Upper lobe of left lung (tissue), 6 donors: ENCODE results near the gene NCL. TPM values are rescaled to one million over a fixed set of nuclear protein-coding genes. Genes with fewer than 3 reads are reported as not detected.
"Not testable (repeated sequence)": the region's sequence is repeated elsewhere in the genome, so short reads cannot be mapped to it uniquely, and the experiment has no call there.

Source experiments
- ATAC-seq, 2 donors: fragments of 200-7000 bp; cut with Tn5 transposase; one replicate each; pipeline ENCODE4 v1.9.1; 2022; ENCODE audit warnings: mild to moderate bottlenecking in 2 of 2, moderate library complexity in 2 of 2; ENCODE audit not compliant: low FRiP score in 2 of 2
- DNase-seq, 2 donors: peaks; one replicate each; pipeline ENCODE4 v3.0.0-alpha.2; 2019 to 2020
- H3K27ac ChIP-seq, 4 donors: fragments of 200-600 bp; sonication (generic); one replicate each; pipeline ENCODE4 v1.5.1; 2016 to 2019
- H3K27me3 ChIP-seq, 4 donors: fragments of 200-600 bp; sonication (generic); one replicate each; pipeline ENCODE4 v1.5.1; 2017 to 2019
- H3K36me3 ChIP-seq, 4 donors: fragments of 200-600 bp; sonication (generic); one replicate each; pipeline ENCODE4 v1.5.1; 2016 to 2019
- H3K4me1 ChIP-seq, 4 donors: fragments of 200-600 bp; sonication (generic); one replicate each; pipeline ENCODE4 v1.5.1; 2018 to 2019
- H3K4me3 ChIP-seq, 4 donors: fragments of 200-600 bp; sonication (generic); one replicate each; pipeline ENCODE4 v1.5.1; 2017 to 2019; ENCODE audit warnings: mild to moderate bottlenecking in 2 of 4, moderate library complexity in 1 of 4
- H3K9me3 ChIP-seq, 4 donors: fragments of 200-600 bp; sonication (generic); one replicate each; pipeline ENCODE4 v1.5.1; 2018 to 2019
- EP300 ChIP-seq, 4 donors: sonication (generic); formaldehyde crosslinking; IDR thresholded peaks; one replicate each; pipeline ENCODE4 v1.5.1; 2017; ENCODE audit warnings: antibody characterized with exemption in 4 of 4, control low read depth in 2 of 4
- POLR2A ChIP-seq, 4 donors: fragments of 450-650 bp; IDR thresholded peaks; one replicate each; pipeline ENCODE4 v1.5.1; 2016 to 2017; ENCODE audit warnings: antibody characterized with exemption in 4 of 4, mild to moderate bottlenecking in 2 of 4
- POLR2AphosphoS5 ChIP-seq, 2 donors: sonication (generic); formaldehyde crosslinking; IDR thresholded peaks; one replicate each; pipeline ENCODE4 v1.5.1; 2017; ENCODE audit warnings: antibody characterized with exemption in 2 of 2
- WGBS, 2 donors: methylation state at CpG; one replicate each; pipeline ENCODE4 v1.1.5; 2017 to 2018; 5-methylcytosine and 5-hydroxymethylcytosine counted together
- small RNA-seq, 4 donors: library from RNA; depleted of rRNA; stranded (forward); fragments of <200 nt; gene quantifications; one replicate each; pipeline ENCODE3, GENCODE V24; 2016
- total RNA-seq, 6 donors: library from RNA; depleted of rRNA in 4 of 6; stranded (reverse); fragments of >200 nt in 4 of 6; gene quantifications; one replicate each; pipeline versions ENCODE4 v1.1.0 to v1.2.1, GENCODE V29; 2016 to 2021
- TF ChIP-seq, protein P1 (sequence below), 6 experiments: fragments of 450-650 bp in 4 of 6; fragments of 200-600 bp in 2 of 6; sonication (generic) in 2 of 6; IDR thresholded peaks; one replicate each; pipeline ENCODE4 v1.5.1; 2016 to 2019; ENCODE audit warnings: antibody characterized with exemption in 6 of 6
- donor health status: DM: no; HTN: no; CAD: no; lungs with moderate emphysema.
- donor health status: DM: no; HTN: yes; CAD: no; lungs with severe emphysema.

NCL gene
- total RNA-seq, 6 donors from 2014 or later: 113 to 299 (median 194) TPM

- Histone ChIP-seq H3K27me3 (peaks cover 0 to 7% (median 0%) of the 10 kb centered on the region in 4 donors), H3K9me3 (peaks cover 0 to 9% (median 2%) of the 10 kb centered on the region in 4 donors), H3K4me1 (peaks cover 13 to 22% (median 20%) of the 10 kb centered on the region in 4 donors), H3K27ac (no peak overlapping the region), H3K36me3 (no peaks in the 10 kb centered on the region), H3K4me3 (no peak overlapping the region)
- 94 to 96% methylated on average over 5 of the region's 5 CpGs for WGBS, 2 donors
- ATAC-seq (no peak), DNase-seq (no peak)
- TF ChIP-seq POLR2AphosphoS5 (IDR thresholded peaks at IDR 0.05): no peak
- TF ChIP-seq POLR2A (IDR thresholded peaks at IDR 0.05): no peak
- TF ChIP-seq EP300 (IDR thresholded peaks at IDR 0.05): no peak
- TF ChIP-seq, protein P1, sequence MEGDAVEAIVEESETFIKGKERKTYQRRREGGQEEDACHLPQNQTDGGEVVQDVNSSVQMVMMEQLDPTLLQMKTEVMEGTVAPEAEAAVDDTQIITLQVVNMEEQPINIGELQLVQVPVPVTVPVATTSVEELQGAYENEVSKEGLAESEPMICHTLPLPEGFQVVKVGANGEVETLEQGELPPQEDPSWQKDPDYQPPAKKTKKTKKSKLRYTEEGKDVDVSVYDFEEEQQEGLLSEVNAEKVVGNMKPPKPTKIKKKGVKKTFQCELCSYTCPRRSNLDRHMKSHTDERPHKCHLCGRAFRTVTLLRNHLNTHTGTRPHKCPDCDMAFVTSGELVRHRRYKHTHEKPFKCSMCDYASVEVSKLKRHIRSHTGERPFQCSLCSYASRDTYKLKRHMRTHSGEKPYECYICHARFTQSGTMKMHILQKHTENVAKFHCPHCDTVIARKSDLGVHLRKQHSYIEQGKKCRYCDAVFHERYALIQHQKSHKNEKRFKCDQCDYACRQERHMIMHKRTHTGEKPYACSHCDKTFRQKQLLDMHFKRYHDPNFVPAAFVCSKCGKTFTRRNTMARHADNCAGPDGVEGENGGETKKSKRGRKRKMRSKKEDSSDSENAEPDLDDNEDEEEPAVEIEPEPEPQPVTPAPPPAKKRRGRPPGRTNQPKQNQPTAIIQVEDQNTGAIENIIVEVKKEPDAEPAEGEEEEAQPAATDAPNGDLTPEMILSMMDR (IDR thresholded peaks at IDR 0.05): no peak
Measured at GRCh38 chr2:231409776-231410175, 54.5 kb downstream of the NCL start.

DNA sequence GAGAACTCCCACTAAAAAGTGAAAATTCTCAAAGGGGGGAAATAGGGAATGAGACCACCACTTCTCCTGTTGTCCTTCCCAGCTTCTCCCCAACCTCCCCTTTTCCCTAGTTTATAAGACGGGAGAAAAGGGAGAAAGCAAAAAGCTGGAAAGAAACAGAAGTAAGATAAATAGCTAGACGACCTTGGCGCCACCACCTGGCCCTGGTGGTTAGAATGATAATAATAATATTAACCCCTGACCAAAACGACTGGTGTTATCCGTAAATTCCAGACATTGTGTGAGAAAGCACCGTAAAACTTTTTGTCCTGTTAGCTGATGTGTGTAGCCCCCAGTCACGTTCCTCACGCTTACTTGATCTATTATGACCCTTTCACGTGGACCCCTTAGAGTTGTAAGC lies 56.0 kb downstream of the NCL start:
- not testable (repeated sequence) for ATAC-seq, H3K9me3 ChIP-seq, H3K27me3 ChIP-seq, H3K27ac ChIP-seq, H3K36me3 ChIP-seq, H3K4me3 ChIP-seq, DNase-seq
- peaks cover 13 to 27% (median 22%) of the 10 kb centered on the region in 4 donors for H3K4me1 ChIP-seq
- WGBS, 2 donors: 88 to 91% methylated on average over 9 of the region's 9 CpGs

- 87 to 88% methylated on average over 5 of the region's 5 CpGs for WGBS, 2 donors
- H3K36me3 ChIP-seq, ATAC-seq, H3K9me3 ChIP-seq, H3K27me3 ChIP-seq, DNase-seq, H3K4me3 ChIP-seq, H3K27ac ChIP-seq: not testable (repeated sequence)
- H3K4me1 ChIP-seq: peaks cover 11 to 32% (median 25%) of the 10 kb centered on the region in 4 donors
Measured at GRCh38 chr2:231407686-231408085, 56.6 kb downstream of the NCL start.

- not testable (repeated sequence) for ATAC-seq, H3K27me3 ChIP-seq
- WGBS, 2 donors: 14 to 22% methylated on average over 11 to 16 of the region's 16 CpGs
Measured at GRCh38 chr2:231405601-231406367, 58.5 kb downstream of the NCL start.

DNA sequence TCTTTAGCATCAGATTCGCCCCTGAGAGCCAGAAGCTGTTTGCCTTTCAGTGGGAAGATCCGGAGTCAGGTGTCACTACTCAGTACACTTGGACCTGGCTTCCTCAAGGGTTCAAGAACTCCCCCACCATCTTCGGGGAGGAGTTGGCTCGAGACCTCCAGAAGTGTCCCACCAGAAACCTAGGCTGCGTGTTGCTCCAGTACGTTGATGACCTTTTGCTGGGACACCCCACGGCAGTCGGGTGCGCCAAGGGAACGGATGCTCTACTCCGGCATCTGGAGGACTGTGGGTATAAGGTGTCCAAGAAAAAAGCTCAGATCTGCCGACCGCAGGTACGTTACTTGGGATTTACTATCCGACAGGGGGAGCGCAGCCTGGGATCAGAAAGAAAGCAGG lies 60.1 kb downstream of the NCL start:
- H3K36me3 ChIP-seq, DNase-seq, H3K9me3 ChIP-seq, H3K27me3 ChIP-seq, ATAC-seq: not testable (repeated sequence)
- H3K27ac ChIP-seq: peak overlapping the region in 1 of 4 donors; percentile 16
- H3K4me1 ChIP-seq: peaks cover 7 to 41% (median 30%) of the 10 kb centered on the region in 4 donors
- WGBS, 2 donors: 83 to 85% methylated on average over 13 to 16 of the region's 16 CpGs
- H3K4me3 ChIP-seq: peak overlapping the region in 1 of 4 donors; percentile 9

More at GRCh38 chr2:231405601-231406367, 58.5 kb downstream of the NCL start:
- H3K36me3 ChIP-seq, H3K9me3 ChIP-seq, DNase-seq, H3K4me3 ChIP-seq, H3K27ac ChIP-seq: not testable (repeated sequence)
- TF ChIP-seq, protein P1 (IDR thresholded peaks at IDR 0.05): peak in 5 of 6 experiments; percentile 34 to 57 (median 49)
- peaks cover 4 to 28% (median 17%) of the 10 kb centered on the region in 4 donors for H3K4me1 ChIP-seq

Small RNA genes within 50 kb of the gene (small RNA-seq; reads per million reads assigned to genes)
- gene RNU2-22P (0 to 0.14 (median 0) reads per million in 4 donors), gene SNORA75 (19.6 to 32.0 (median 27.2) reads per million in 4 donors), gene SNORD20 (0 reads per million in 4 donors), gene SNORD82 (1,724 to 2,212 (median 1,913) reads per million in 4 donors)

Other genes starting within 250 kb of the NCL start
- 100 to 1,000 TPM in 1 of 6 donors, 10 to 100 TPM in 5; 64.5 to 108 (median 87.2) TPM for gene B3GNT7, start 68.8 kb downstream of the NCL start, total RNA-seq
- gene NMUR1, start 66.0 kb upstream of the NCL start, total RNA-seq: 1 to 10 TPM; 1.1 to 2.4 (median 1.9) TPM
- not detected for gene TEX44, start 128.4 kb upstream of the NCL start, total RNA-seq
- gene PTMA, start 244.0 kb upstream of the NCL start, total RNA-seq: 100 to 1,000 TPM; 344 to 896 (median 663) TPM